Heart right ventricle (tissue), 16 donors: ENCODE results near the gene LDLRAD1. TPM values are rescaled to one million over a fixed set of nuclear protein-coding genes. Genes with fewer than 3 reads are reported as not detected.
"Not testable (repeated sequence)": the region's sequence is repeated elsewhere in the genome, so short reads cannot be mapped to it uniquely, and the experiment has no call there.

ENCODE experiments used
- ATAC-seq, 8 donors: fragments of 200-7000 bp; cut with Tn5 transposase; one replicate each; pipeline ENCODE4 v1.9.1; 2020; ENCODE audit warnings: mild to moderate bottlenecking in 8 of 8, moderate library complexity in 8 of 8, moderate number of reproducible peaks in 1 of 8
- DNase-seq, 2 donors: peaks; one replicate each; pipeline ENCODE4 v3.0.0-alpha.2; 2020
- H3K27ac ChIP-seq, 10 donors: fragments of 200-600 bp; sonication (generic) in 2 of 10; one replicate each; pipeline versions ENCODE4 v1.5.0 to v1.8.0; 2020 to 2022; ENCODE audit warnings: mild to moderate bottlenecking in 3 of 10
- H3K27me3 ChIP-seq, 7 donors: fragments of 200-600 bp; one replicate each; pipeline ENCODE4 v1.8.0; 2021 to 2022; ENCODE audit warnings: mild to moderate bottlenecking in 2 of 7
- H3K36me3 ChIP-seq, 9 donors: fragments of 200-600 bp; sonication (generic) in 1 of 9; one replicate each; pipeline versions ENCODE4 v1.5.0 to v1.8.0; 2020 to 2022; ENCODE audit warnings: mild to moderate bottlenecking in 2 of 9
- H3K4me1 ChIP-seq, 9 donors: fragments of 200-600 bp; sonication (generic) in 1 of 9; one replicate each; pipeline versions ENCODE4 v1.5.0 to v1.8.0; 2020 to 2022; ENCODE audit warnings: mild to moderate bottlenecking in 4 of 9
- H3K4me3 ChIP-seq, 10 donors: fragments of 200-600 bp; sonication (generic) in 2 of 10; one replicate each; pipeline versions ENCODE4 v1.5.0 to v1.8.0; 2020 to 2022; ENCODE audit warnings: mild to moderate bottlenecking in 7 of 10, moderate library complexity in 2 of 10
- H3K9me3 ChIP-seq, 11 donors: fragments of 200-600 bp in 10 of 11; sonication (generic) in 2 of 11; one replicate each; pipeline versions ENCODE4 v1.5.0 to v1.8.0; 2013 to 2022; ENCODE audit warnings: mild to moderate bottlenecking in 2 of 11, control low read depth in 1 of 11, moderate library complexity in 1 of 11
- CTCF ChIP-seq, 9 donors: fragments of 200-600 bp; sonication (generic) in 2 of 9; IDR thresholded peaks; one replicate each; pipeline versions ENCODE4 v1.5.0 to v1.8.0; 2021 to 2022; ENCODE audit warnings: antibody characterized with exemption in 9 of 9, mild to moderate bottlenecking in 5 of 9, moderate library complexity in 1 of 9
- whole genome bisulfite sequencing, 2 donors: extraction: QIAGEN DNeasy Blood & Tissue Kit; methylation state at CpG; one replicate each; pipeline ENCODE4 v1.1.7; 2013; ENCODE audit warnings: inconsistent platforms in 1 of 2; 5-methylcytosine and 5-hydroxymethylcytosine counted together
- intact Hi-C, 10 donors: fragments of 100-400 bp; cut with DNase I; formaldehyde crosslinking; loops; one replicate each; pipeline versions ENCODE4 v1.11.1 to v1.14.2; 2022
- polyA plus RNA-seq, 2 donors: library from polyadenylated mRNA; stranded (reverse); fragments of 200-250 nt; gene quantifications; one replicate each; pipeline ENCODE4 v1.2.3, GENCODE V29; 2013
- total RNA-seq, 10 donors: library from RNA; stranded (reverse); fragmentation: NEBNext Ultra II Directional in 3 of 10; extraction: Animal tissue kit (Norgen Biotek cat#: 25700) in 3 of 10; gene quantifications; one replicate each; pipeline versions ENCODE4 v1.2.1 to v1.2.4, GENCODE V29; 2021 to 2023
- donor health status: Arrhythmogenic right ventricular cardiomyopathy.
- donor health status: ischemic (EF 13 %, LVEDD 7.1; RV severe dilation, severe dysfunction).
- donor health status: healthy with polysubstance abuse.
- donor health status: DM: no; HTN: yes; CAD: no.
- donor health status: DM: no; HTN: no; CAD: no.
- donor health status: ischemic (EF 25% LVEDD 6.9; RV normal size, moderate dysfunction).
- donor health status: ischemic (EF 25% LVEDD 5.7; RV mildly dilated, moderate dysfunction).
- donor health status: healthy.
- donor health status: DM: yes; HTN: yes; CAD: no.
- donor health status: Ischemic cardiomyopathy.
- donor health status: ischemic (EF 35%, LVEDD 5.7; RV mildly dilated, moderate dysfunction).
- donor health status: nonischemic (EF 11% LVEDD 7.7; RV severe dilation, severe dysfunction).
- donor health status: DM: yes; HTN: yes; CAD: no.
- donor health status: PGD.
- donor health status: ischemic (EF 29% LVEDD 5.4; RV normal size, mild dysfunction).
- donor health status: nonischemic (EF 23%, LVEDD 6.1; RV moderate dilation, normal function).

The LDLRAD1 gene
- total and polyA plus RNA-seq, 12 donors: not detected

- H3K4me3 ChIP-seq: no peak overlapping the region
- no peak overlapping the region for H3K27ac ChIP-seq
- 80 to 88% methylated on average over 2 of the region's 2 CpGs for WGBS, 2 donors
- DNase-seq: no peak
- H3K27me3 ChIP-seq: no peaks in the 10 kb centered on the region
- ATAC-seq: no peak
- H3K4me1 ChIP-seq: peaks cover 0 to 9% (median 6%) of the 10 kb centered on the region in 9 donors
- H3K9me3 ChIP-seq: no peaks in the 10 kb centered on the region
- no peak for TF ChIP-seq CTCF (IDR thresholded peaks at IDR 0.05)
- peaks cover 0 to 5% (median 0%) of the 10 kb centered on the region in 9 donors for H3K36me3 ChIP-seq
- intact Hi-C loops: no loop called here
Measured at GRCh38 chr1:54024358-54024757, 6.4 kb upstream of the LDLRAD1 start.

- ATAC-seq, H3K36me3 ChIP-seq, DNase-seq, H3K4me1 ChIP-seq, H3K9me3 ChIP-seq, intact Hi-C loops, H3K27ac ChIP-seq, H3K4me3 ChIP-seq: not testable (repeated sequence)
- peaks cover 0 to 23% (median 4%) of the 10 kb centered on the region in 7 donors for H3K27me3 ChIP-seq
- 88 to 89% methylated on average over 10 of the region's 10 CpGs for WGBS, 2 donors
Measured at GRCh38 chr1:54019562-54020176, 1.7 kb upstream of the LDLRAD1 start.

GRCh38 chr1:54018635-54019034, 649 bp upstream of the LDLRAD1 start:
- Histone ChIP-seq H3K4me3 (no peak overlapping the region), H3K27me3 (peaks cover 0 to 34% (median 13%) of the 10 kb centered on the region in 7 donors), H3K4me1 (no peaks in the 10 kb centered on the region), H3K27ac (no peak overlapping the region), H3K9me3 (no peaks in the 10 kb centered on the region), H3K36me3 (no peaks in the 10 kb centered on the region)
- DNase-seq (no peak), ATAC-seq (no peak)
- intact Hi-C loops: no loop called here
- TF ChIP-seq CTCF (IDR thresholded peaks at IDR 0.05): no peak
- 75 to 77% methylated on average over 5 of the region's 5 CpGs for WGBS, 2 donors

- WGBS, 2 donors: 60 to 61% methylated on average over 8 of the region's 8 CpGs
- no peak for ATAC-seq
- no peak for DNase-seq
Measured at GRCh38 chr1:54016343-54017282, 1.4 kb downstream of the LDLRAD1 start.

More at GRCh38 chr1:54016343-54017282, 1.4 kb downstream of the LDLRAD1 start:
- Histone ChIP-seq H3K4me1 (no peaks in the 10 kb centered on the region), H3K9me3 (no peaks in the 10 kb centered on the region), H3K36me3 (no peaks in the 10 kb centered on the region), H3K27me3 (peaks cover 0 to 40% (median 19%) of the 10 kb centered on the region in 7 donors), H3K4me3 (no peak overlapping the region), H3K27ac (no peak overlapping the region)
- TF ChIP-seq CTCF (IDR thresholded peaks at IDR 0.05): no peak
- intact Hi-C loops: no loop called here
